GM12878 (cell line): ENCODE results near the gene CMTM2. TPM values are rescaled to one million over a fixed set of nuclear protein-coding genes. Genes with fewer than 3 reads are reported as not detected.

Experiments
- ATF7 ChIP-seq: fragments of 450-650 bp; IDR thresholded peaks from 2 replicates; pipeline ENCODE4 v1.6.1; 2016; ENCODE audit warnings: low read depth, mild to moderate bottlenecking
- CHD4 ChIP-seq: fragments of 200-600 bp; sonication (generic); IDR thresholded peaks from 2 replicates; pipeline ENCODE4 v1.6.1; 2016; ENCODE audit warnings: mild to moderate bottlenecking
- CREM ChIP-seq: IDR thresholded peaks from 2 replicates; pipeline ENCODE4 v1.6.1; 2014; ENCODE audit warnings: antibody characterized with exemption, low read depth
- EGR1 ChIP-seq, 2 experiments: IDR thresholded peaks; 1 replicate in 1 of 2; 2 replicates in 1 of 2; pipeline ENCODE4 v1.6.1; 2011 to 2012; ENCODE audit warnings: low read depth in 2 of 2, low read length in 2 of 2, borderline replicate concordance in 1 of 2, mild to moderate bottlenecking in 1 of 2, moderate library complexity in 1 of 2
- FOXK2 ChIP-seq: fragments of 450-650 bp; IDR thresholded peaks from 2 replicates; pipeline ENCODE4 v1.6.1; 2017; ENCODE audit warnings: mild to moderate bottlenecking, moderate library complexity
- GATAD2B ChIP-seq: fragments of 450-650 bp; conservative IDR thresholded peaks from 2 replicates; pipeline ENCODE4 v1.6.1; 2017; ENCODE audit warnings: low read depth, mild to moderate bottlenecking, moderate library complexity
- KAT2A ChIP-seq: conservative IDR thresholded peaks from 2 replicates; pipeline ENCODE4 v1.6.1; 2011; ENCODE audit warnings: low read depth, low read length; ENCODE audit not compliant: control insufficient read depth
- NFYB ChIP-seq: IDR thresholded peaks from 2 replicates; pipeline ENCODE4 v1.6.1; 2011; ENCODE audit warnings: low read depth, mild to moderate bottlenecking, low read length, improper control_type of control experiment, moderate library complexity; ENCODE audit not compliant: insufficient read depth
- POLR2AphosphoS5 ChIP-seq: IDR thresholded peaks from 2 replicates; pipeline ENCODE4 v1.6.1; 2011; ENCODE audit warnings: mild to moderate bottlenecking, low read length, inconsistent platforms
- RUNX3 ChIP-seq: IDR thresholded peaks from 2 replicates; pipeline ENCODE4 v1.6.1; 2012; ENCODE audit warnings: low read length, inconsistent platforms
- polyA plus RNA-seq, 11 experiments: library from polyadenylated mRNA; depleted of rRNA in 4 of 11; unstranded in 6 of 11; stranded (reverse) in 5 of 11; fragments of >200 nt; fragmentation: Nextera tagmentation in 4 of 11; fragmentation: Illumina TruSeq in 1 of 11; extraction: Ambion mirVana in 4 of 11; extraction: Trizol in 1 of 11; gene quantifications; 1 replicate in 1 of 11; 2 replicates in 10 of 11; pipeline versions ENCODE4 v1.2.1 to v1.2.3, GENCODE V29; 2011 to 2016; ENCODE audit warnings: inconsistent platforms in 2 of 11, missing spikeins in 2 of 11, low read depth in 1 of 11
- total RNA-seq, 4 experiments: library from RNA; depleted of rRNA in 3 of 4; stranded (reverse); fragments of >200 nt in 3 of 4; fragmentation: Illumina TruSeq in 1 of 4; extraction: Trizol in 1 of 4; gene quantifications; 2 replicates each; pipeline versions ENCODE4 v1.2.1 to v1.2.3, GENCODE V29; 2013 to 2021
- TF ChIP-seq, protein P1 (sequence below): fragments of 150-350 bp; IDR thresholded peaks from 2 replicates; pipeline ENCODE4 v1.6.1; 2014; ENCODE audit warnings: mild to moderate bottlenecking, low read depth, low read length
- TF ChIP-seq, protein P2 (sequence below), 3 experiments: IDR thresholded peaks in 2 of 3; conservative IDR thresholded peaks in 1 of 3; 2 replicates each; pipeline ENCODE4 v1.5.1; 2011; ENCODE audit warnings: low read depth in 3 of 3, low read length in 3 of 3, mild to moderate bottlenecking in 3 of 3, control low read depth in 2 of 3, moderate library complexity in 2 of 3, inconsistent platforms in 1 of 3, mixed read lengths in 1 of 3; ENCODE audit not compliant: control insufficient read depth in 2 of 3, insufficient read depth in 1 of 3; ENCODE audit errors: extremely low read depth in 1 of 3
- TF ChIP-seq, protein P3 (sequence below): fragments of 450-650 bp; IDR thresholded peaks from 2 replicates; pipeline ENCODE4 v1.6.1; 2017; ENCODE audit warnings: borderline replicate concordance
- TF ChIP-seq, protein P4 (sequence below): fragments of 450-650 bp; IDR thresholded peaks from 2 replicates; pipeline ENCODE4 v1.6.1; 2016; ENCODE audit warnings: mild to moderate bottlenecking
- TF ChIP-seq, protein P5 (sequence below): IDR thresholded peaks from 2 replicates; pipeline ENCODE4 v1.6.1; 2011; ENCODE audit warnings: low read depth, mild to moderate bottlenecking, low read length, moderate library complexity, borderline replicate concordance; ENCODE audit errors: extremely low read depth
- TF ChIP-seq, protein P6 (sequence below): fragments of 450-650 bp; IDR thresholded peaks from 2 replicates; pipeline ENCODE4 v1.6.1; 2018; ENCODE audit warnings: borderline replicate concordance, mild to moderate bottlenecking; ENCODE audit not compliant: partially characterized antibody

The CMTM2 gene
- total and polyA plus RNA-seq, 10 of the 15 experiments (the other 5 are each of a cell fraction or from before 2014, with no cell fraction given): 0.26 to 0.34 TPM; not detected in 8

DNA sequence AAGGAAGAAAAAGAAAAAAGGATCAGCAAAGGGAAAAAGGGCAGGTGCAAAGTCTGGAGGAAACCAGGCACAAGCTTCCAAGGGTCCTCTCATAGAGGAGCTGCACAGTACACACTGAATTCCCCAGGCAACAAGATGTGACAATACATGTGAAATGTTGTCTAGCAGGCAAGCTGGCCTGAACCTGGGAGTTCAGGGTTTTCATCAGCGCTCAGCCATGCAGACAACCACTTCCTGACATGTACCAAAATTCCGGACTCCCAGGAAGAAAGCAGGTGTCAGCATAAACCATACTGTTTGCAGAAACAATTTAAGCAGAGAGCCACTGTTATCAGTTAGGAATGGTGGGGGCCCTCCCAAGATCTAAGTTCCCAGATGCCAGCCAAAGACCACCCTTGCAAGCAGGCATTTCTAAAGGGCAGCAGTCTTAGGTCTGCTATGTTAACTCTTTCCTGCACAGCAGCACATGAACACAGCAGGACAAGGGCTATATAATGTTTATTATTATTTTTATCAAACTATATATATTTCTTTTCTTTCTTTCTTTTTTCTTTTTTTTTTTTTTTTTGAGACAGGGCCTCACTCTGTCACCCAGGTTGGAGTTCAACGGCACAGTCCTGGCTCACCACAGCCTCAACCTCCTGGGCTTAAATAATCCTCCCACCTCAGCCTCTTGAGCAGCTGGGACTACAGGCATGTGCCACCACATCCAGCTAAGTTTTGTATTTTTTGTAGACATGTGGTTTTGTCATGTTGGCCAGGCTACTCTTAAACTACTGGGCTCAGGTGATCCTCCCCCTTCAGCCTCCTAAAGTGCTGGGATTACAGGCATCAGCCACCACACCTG is 39.4 kb upstream of the CMTM2 start (continued):
- TF ChIP-seq GATAD2B (peak; percentile 19; the same call in 1 of the 2 replicates), RUNX3 (peak; percentile 91), NFYB (no peak), ATF7 (0 out of 2 replicates have a peak, but pooled peaks have one; percentile 26), EGR1 (IDR thresholded peaks at IDR 0.05; ENCODE audit: borderline replicate concordance in 1 of 2, low read depth in 2 of 2, low read length in 2 of 2) (no peak), POLR2AphosphoS5 (no peak), CHD4 (no peak), KAT2A (no peak), CREM (no peak), FOXK2 (no peak)
- TF ChIP-seq, protein P1, sequence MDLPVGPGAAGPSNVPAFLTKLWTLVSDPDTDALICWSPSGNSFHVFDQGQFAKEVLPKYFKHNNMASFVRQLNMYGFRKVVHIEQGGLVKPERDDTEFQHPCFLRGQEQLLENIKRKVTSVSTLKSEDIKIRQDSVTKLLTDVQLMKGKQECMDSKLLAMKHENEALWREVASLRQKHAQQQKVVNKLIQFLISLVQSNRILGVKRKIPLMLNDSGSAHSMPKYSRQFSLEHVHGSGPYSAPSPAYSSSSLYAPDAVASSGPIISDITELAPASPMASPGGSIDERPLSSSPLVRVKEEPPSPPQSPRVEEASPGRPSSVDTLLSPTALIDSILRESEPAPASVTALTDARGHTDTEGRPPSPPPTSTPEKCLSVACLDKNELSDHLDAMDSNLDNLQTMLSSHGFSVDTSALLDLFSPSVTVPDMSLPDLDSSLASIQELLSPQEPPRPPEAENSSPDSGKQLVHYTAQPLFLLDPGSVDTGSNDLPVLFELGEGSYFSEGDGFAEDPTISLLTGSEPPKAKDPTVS: no peak
- TF ChIP-seq, protein P2, sequence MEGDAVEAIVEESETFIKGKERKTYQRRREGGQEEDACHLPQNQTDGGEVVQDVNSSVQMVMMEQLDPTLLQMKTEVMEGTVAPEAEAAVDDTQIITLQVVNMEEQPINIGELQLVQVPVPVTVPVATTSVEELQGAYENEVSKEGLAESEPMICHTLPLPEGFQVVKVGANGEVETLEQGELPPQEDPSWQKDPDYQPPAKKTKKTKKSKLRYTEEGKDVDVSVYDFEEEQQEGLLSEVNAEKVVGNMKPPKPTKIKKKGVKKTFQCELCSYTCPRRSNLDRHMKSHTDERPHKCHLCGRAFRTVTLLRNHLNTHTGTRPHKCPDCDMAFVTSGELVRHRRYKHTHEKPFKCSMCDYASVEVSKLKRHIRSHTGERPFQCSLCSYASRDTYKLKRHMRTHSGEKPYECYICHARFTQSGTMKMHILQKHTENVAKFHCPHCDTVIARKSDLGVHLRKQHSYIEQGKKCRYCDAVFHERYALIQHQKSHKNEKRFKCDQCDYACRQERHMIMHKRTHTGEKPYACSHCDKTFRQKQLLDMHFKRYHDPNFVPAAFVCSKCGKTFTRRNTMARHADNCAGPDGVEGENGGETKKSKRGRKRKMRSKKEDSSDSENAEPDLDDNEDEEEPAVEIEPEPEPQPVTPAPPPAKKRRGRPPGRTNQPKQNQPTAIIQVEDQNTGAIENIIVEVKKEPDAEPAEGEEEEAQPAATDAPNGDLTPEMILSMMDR (IDR thresholded peaks at IDR 0.05 in 2 of 3, conservative IDR thresholded peaks at IDR 0.05 in 1 of 3; ENCODE audit: control insufficient read depth in 2 of 3, extremely low read depth in 1 of 3, insufficient read depth in 1 of 3, low read depth in 3 of 3, low read length in 3 of 3): no peak
- TF ChIP-seq, protein P3, sequence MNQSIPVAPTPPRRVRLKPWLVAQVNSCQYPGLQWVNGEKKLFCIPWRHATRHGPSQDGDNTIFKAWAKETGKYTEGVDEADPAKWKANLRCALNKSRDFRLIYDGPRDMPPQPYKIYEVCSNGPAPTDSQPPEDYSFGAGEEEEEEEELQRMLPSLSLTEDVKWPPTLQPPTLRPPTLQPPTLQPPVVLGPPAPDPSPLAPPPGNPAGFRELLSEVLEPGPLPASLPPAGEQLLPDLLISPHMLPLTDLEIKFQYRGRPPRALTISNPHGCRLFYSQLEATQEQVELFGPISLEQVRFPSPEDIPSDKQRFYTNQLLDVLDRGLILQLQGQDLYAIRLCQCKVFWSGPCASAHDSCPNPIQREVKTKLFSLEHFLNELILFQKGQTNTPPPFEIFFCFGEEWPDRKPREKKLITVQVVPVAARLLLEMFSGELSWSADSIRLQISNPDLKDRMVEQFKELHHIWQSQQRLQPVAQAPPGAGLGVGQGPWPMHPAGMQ: no peak
- TF ChIP-seq, protein P4, sequence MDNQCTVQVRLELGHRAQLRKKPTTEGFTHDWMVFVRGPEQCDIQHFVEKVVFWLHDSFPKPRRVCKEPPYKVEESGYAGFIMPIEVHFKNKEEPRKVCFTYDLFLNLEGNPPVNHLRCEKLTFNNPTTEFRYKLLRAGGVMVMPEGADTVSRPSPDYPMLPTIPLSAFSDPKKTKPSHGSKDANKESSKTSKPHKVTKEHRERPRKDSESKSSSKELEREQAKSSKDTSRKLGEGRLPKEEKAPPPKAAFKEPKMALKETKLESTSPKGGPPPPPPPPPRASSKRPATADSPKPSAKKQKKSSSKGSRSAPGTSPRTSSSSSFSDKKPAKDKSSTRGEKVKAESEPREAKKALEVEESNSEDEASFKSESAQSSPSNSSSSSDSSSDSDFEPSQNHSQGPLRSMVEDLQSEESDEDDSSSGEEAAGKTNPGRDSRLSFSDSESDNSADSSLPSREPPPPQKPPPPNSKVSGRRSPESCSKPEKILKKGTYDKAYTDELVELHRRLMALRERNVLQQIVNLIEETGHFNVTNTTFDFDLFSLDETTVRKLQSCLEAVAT: no peak
- TF ChIP-seq, protein P5, sequence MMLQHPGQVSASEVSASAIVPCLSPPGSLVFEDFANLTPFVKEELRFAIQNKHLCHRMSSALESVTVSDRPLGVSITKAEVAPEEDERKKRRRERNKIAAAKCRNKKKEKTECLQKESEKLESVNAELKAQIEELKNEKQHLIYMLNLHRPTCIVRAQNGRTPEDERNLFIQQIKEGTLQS: no peak
- TF ChIP-seq, protein P6, sequence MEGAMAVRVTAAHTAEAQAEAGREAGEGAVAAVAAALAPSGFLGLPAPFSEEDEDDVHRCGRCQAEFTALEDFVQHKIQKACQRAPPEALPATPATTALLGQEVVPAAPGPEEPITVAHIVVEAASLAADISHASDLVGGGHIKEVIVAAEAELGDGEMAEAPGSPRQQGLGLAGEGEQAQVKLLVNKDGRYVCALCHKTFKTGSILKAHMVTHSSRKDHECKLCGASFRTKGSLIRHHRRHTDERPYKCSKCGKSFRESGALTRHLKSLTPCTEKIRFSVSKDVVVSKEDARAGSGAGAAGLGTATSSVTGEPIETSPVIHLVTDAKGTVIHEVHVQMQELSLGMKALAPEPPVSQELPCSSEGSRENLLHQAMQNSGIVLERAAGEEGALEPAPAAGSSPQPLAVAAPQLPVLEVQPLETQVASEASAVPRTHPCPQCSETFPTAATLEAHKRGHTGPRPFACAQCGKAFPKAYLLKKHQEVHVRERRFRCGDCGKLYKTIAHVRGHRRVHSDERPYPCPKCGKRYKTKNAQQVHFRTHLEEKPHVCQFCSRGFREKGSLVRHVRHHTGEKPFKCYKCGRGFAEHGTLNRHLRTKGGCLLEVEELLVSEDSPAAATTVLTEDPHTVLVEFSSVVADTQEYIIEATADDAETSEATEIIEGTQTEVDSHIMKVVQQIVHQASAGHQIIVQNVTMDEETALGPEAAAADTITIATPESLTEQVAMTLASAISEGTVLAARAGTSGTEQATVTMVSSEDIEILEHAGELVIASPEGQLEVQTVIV: no peak
